ENCODE data around the gene ZNF780A.

- no peak for TF ChIP-seq CTCF (IDR thresholded peaks at IDR 0.05)
- TF ChIP-seq POLR2A (IDR thresholded peaks at IDR 0.05) = no peak
- no peak for TF ChIP-seq EP300 (IDR thresholded peaks at IDR 0.05)
Measured at GRCh38 chr19:40025938-40026596, 64.7 kb downstream of the ZNF780A start.

Data from gastroesophageal sphincter (tissue), 3 donors.